Non-pigmented ciliary epithelial cell (primary cell): ENCODE data around the gene MKLN1.
A peak's percentile ranks its signal among the peaks of the same experiment; 100 is the strongest.
"Not testable (repeated sequence)": the region's sequence is repeated elsewhere in the genome, so short reads cannot be mapped to it uniquely, and the experiment has no call there.

Experiments
- DNase-seq: peaks from one replicate; pipeline ENCODE4 v3.0.0-alpha.2; 2010; ENCODE audit warnings: low read depth

Gene MKLN1

GRCh38 chr7:131501930-131502685, 174.4 kb downstream of the MKLN1 start:
- DNase-seq = no peak

GRCh38 chr7:131502810-131503508, 175.3 kb downstream of the MKLN1 start:
- DNase-seq = no peak

GRCh38 chr7:131503639-131504038, 176.0 kb downstream of the MKLN1 start:
- no peak for DNase-seq

GRCh38 chr7:131504157-131504899, 176.7 kb downstream of the MKLN1 start:
- no peak for DNase-seq

GRCh38 chr7:131505037-131505620, 177.5 kb downstream of the MKLN1 start:
- not testable (repeated sequence) for DNase-seq

- no peak for DNase-seq
Measured at GRCh38 chr7:131505636-131506557, 178.2 kb downstream of the MKLN1 start.

GRCh38 chr7:131506597-131506996, 178.9 kb downstream of the MKLN1 start:
- no peak for DNase-seq

- DNase-seq = no peak
Measured at GRCh38 chr7:131507592-131508331, 180.1 kb downstream of the MKLN1 start.

GRCh38 chr7:131508754-131509486, 181.2 kb downstream of the MKLN1 start:
- DNase-seq = no peak

- DNase-seq = no peak
Measured at GRCh38 chr7:131509781-131510180, 182.1 kb downstream of the MKLN1 start.

GRCh38 chr7:131511071-131511470, 183.4 kb downstream of the MKLN1 start:
- no peak for DNase-seq

- DNase-seq = no peak
Measured at GRCh38 chr7:131511774-131512535, 184.3 kb downstream of the MKLN1 start.

- peak; percentile 49 for DNase-seq
Measured at GRCh38 chr7:131513245-131514061, 185.8 kb downstream of the MKLN1 start.

- not testable (repeated sequence) for DNase-seq
Measured at GRCh38 chr7:131515471-131515870, 187.8 kb downstream of the MKLN1 start.

GRCh38 chr7:131517218-131517923, 189.7 kb downstream of the MKLN1 start:
- DNase-seq = no peak

GRCh38 chr7:131518626-131519025, 190.9 kb downstream of the MKLN1 start:
- no peak for DNase-seq

- no peak for DNase-seq
Measured at GRCh38 chr7:131521651-131522163, 194.0 kb downstream of the MKLN1 start.
